ENCODE measurements around the gene IKZF4. TPM values are rescaled to one million over a fixed set of nuclear protein-coding genes. Genes with fewer than 3 reads are reported as not detected.
A peak's percentile ranks its signal among the peaks of the same experiment; 100 is the strongest.
"Not testable (repeated sequence)": the region's sequence is repeated elsewhere in the genome, so short reads cannot be mapped to it uniquely, and the experiment has no call there.

Gene IKZF4
- total RNA-seq, 1 experiment from 2014 or later, result 13.9 TPM

DNA sequence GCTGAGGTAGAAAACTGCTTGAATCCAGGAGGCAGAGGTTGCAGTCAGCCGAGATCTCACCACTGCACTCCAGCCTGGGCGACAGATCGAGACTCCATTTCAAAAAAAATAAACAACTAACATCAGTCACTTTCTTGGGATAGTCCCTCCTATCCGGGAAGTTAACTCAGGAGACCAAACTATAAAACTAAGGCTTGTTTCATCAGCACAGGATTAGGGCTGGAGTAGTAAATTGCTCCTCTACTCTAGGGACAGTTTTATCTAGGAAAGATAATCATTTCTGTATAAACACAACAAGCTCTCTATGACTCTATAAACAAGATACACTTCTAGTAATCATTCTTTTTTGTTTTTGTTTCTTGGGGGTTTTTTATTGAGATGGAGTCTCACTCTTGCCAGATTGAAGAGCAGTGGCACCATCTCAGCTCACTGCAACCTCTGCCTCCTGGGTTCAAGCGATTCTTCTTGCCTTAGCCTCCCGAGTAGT lies 32.6 kb downstream of the IKZF4 start:
- no peak overlapping the region for H3T11ph ChIP-seq (ENCODE audit: low read length)
- H2BK12ac ChIP-seq (ENCODE audit: insufficient read length, low read depth, low read length), result no peak overlapping the region
- no peak overlapping the region for H2BK5ac ChIP-seq (ENCODE audit: insufficient read length, low read length)
- H4K91ac ChIP-seq (ENCODE audit: insufficient read length, low read depth, low read length), result no peak overlapping the region
- no peak overlapping the region for H3K14ac ChIP-seq (ENCODE audit: insufficient read depth, low read length)
- WGBS (ENCODE audit: extremely low coverage, insufficient read length, low lambda C conversion rate), result no CpG with 5 or more reads among the region's 6 CpGs
- no peak overlapping the region for H2BK120ac ChIP-seq (ENCODE audit: low read depth, low read length, poor library complexity, severe bottlenecking)
- no peaks in the 10 kb centered on the region for H3K23me2 ChIP-seq (ENCODE audit: insufficient read length, low read depth, low read length, poor library complexity, severe bottlenecking)
- no peaks in the 10 kb centered on the region for H3K36me3 Mint-ChIP-seq (ENCODE audit: insufficient read depth in 1 of 3, low read depth in 3 of 3)
- H3K56ac ChIP-seq (ENCODE audit: insufficient read length, low read depth, low read length), result no peak overlapping the region
- H3K27me3 ChIP-seq (ENCODE audit: insufficient read depth, low read length), result no peaks in the 10 kb centered on the region
- H3K79me1 ChIP-seq (ENCODE audit: insufficient read depth, low read depth, low read length, poor library complexity, severe bottlenecking), result no peaks in the 10 kb centered on the region
- no peak overlapping the region for H4K8ac ChIP-seq (replicated peaks; ENCODE audit: insufficient read length, low read depth, low read length)
- H3K4me2 ChIP-seq (ENCODE audit: insufficient read depth, insufficient read length, low read length), result no peak overlapping the region
- no peak overlapping the region for H4K5ac ChIP-seq (ENCODE audit: insufficient read length, low read depth, low read length)
- H3K9me3 Mint-ChIP-seq, result no peaks in the 10 kb centered on the region
- no peak overlapping the region for H2AFZ ChIP-seq (ENCODE audit: low read length)
- H3K9ac ChIP-seq (ENCODE audit: extremely low read depth, insufficient read length, low read length), result no peak overlapping the region
- H2BK20ac ChIP-seq (ENCODE audit: low read depth, low read length, poor library complexity, severe bottlenecking), result no peak overlapping the region
- H2AK5ac ChIP-seq (ENCODE audit: insufficient read length, low read length), result no peak overlapping the region
- DNase-seq, result no peak
- no peaks in the 10 kb centered on the region for H3K9me3 ChIP-seq (ENCODE audit: control insufficient read depth, low read depth, low read length)
- no peaks in the 10 kb centered on the region for H3K27me3 Mint-ChIP-seq (ENCODE audit: low read depth)
- no peak overlapping the region for H3K23ac ChIP-seq (ENCODE audit: insufficient read length, low read depth, low read length)
- TF ChIP-seq, protein P1, sequence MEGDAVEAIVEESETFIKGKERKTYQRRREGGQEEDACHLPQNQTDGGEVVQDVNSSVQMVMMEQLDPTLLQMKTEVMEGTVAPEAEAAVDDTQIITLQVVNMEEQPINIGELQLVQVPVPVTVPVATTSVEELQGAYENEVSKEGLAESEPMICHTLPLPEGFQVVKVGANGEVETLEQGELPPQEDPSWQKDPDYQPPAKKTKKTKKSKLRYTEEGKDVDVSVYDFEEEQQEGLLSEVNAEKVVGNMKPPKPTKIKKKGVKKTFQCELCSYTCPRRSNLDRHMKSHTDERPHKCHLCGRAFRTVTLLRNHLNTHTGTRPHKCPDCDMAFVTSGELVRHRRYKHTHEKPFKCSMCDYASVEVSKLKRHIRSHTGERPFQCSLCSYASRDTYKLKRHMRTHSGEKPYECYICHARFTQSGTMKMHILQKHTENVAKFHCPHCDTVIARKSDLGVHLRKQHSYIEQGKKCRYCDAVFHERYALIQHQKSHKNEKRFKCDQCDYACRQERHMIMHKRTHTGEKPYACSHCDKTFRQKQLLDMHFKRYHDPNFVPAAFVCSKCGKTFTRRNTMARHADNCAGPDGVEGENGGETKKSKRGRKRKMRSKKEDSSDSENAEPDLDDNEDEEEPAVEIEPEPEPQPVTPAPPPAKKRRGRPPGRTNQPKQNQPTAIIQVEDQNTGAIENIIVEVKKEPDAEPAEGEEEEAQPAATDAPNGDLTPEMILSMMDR (conservative IDR thresholded peaks at IDR 0.05), result no peak
- H2BK15ac ChIP-seq (ENCODE audit: low read depth, low read length), result no peak overlapping the region
- H3K4me3 Mint-ChIP-seq, result no peak overlapping the region
- no peak overlapping the region for H3K18ac ChIP-seq (ENCODE audit: insufficient read length, low read depth, low read length)
- H3K4me1 ChIP-seq (ENCODE audit: insufficient read depth, low read length), result no peaks in the 10 kb centered on the region
- H3K27ac ChIP-seq (ENCODE audit: insufficient read length, low read depth, low read length), result no peak overlapping the region
- no peak overlapping the region for H3K4ac ChIP-seq (ENCODE audit: low read depth, low read length)
- H3K4me1 Mint-ChIP-seq, result no peaks in the 10 kb centered on the region
- H4K20me1 ChIP-seq (ENCODE audit: control insufficient read depth, insufficient read depth, insufficient read length), result no peaks in the 10 kb centered on the region
- no peaks in the 10 kb centered on the region for H3K79me2 ChIP-seq (ENCODE audit: insufficient read depth, low read length)
- H3K27ac Mint-ChIP-seq, result no peak overlapping the region

DNA sequence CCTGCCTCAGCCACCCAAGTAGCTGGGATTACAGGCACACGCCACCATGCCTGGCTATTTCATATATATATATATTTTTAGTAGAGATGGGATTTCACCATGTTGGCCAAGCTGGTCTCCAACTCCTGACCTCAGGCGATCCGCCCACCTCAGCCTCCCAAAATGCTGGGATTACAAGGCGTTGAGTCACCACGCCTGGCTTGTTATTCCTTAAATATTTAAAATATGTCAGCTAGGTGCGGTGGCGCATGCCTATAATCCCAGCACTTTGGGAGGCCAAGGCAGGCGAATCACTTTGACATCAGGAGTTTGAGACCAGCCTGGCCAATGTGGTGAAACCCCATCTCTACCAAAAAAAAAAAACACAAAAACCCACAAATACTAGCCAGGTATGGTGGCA lies 39.1 kb downstream of the IKZF4 start:
- not testable (repeated sequence) for H3K36me3 Mint-ChIP-seq (ENCODE audit: insufficient read depth in 1 of 3, low read depth in 3 of 3); H3K27me3 ChIP-seq (ENCODE audit: insufficient read depth, low read length); H2BK120ac ChIP-seq (ENCODE audit: low read depth, low read length, poor library complexity, severe bottlenecking); H3K23ac ChIP-seq (ENCODE audit: insufficient read length, low read depth, low read length); H2BK12ac ChIP-seq (ENCODE audit: insufficient read length, low read depth, low read length); H4K5ac ChIP-seq (ENCODE audit: insufficient read length, low read depth, low read length); H4K8ac ChIP-seq (replicated peaks; ENCODE audit: insufficient read length, low read depth, low read length); H3K9me3 ChIP-seq (ENCODE audit: control insufficient read depth, low read depth, low read length); H3K79me1 ChIP-seq (ENCODE audit: insufficient read depth, low read depth, low read length, poor library complexity, severe bottlenecking); H3K27ac ChIP-seq (ENCODE audit: insufficient read length, low read depth, low read length); H3K18ac ChIP-seq (ENCODE audit: insufficient read length, low read depth, low read length); H3K56ac ChIP-seq (ENCODE audit: insufficient read length, low read depth, low read length); H3K4me1 Mint-ChIP-seq; H3K4ac ChIP-seq (ENCODE audit: low read depth, low read length); H3K4me1 ChIP-seq (ENCODE audit: insufficient read depth, low read length); H3K9ac ChIP-seq (ENCODE audit: extremely low read depth, insufficient read length, low read length); H4K20me1 ChIP-seq (ENCODE audit: control insufficient read depth, insufficient read depth, insufficient read length); H3K27ac Mint-ChIP-seq; H3K4me3 Mint-ChIP-seq; H2BK15ac ChIP-seq (ENCODE audit: low read depth, low read length); H3T11ph ChIP-seq (ENCODE audit: low read length); H3K14ac ChIP-seq (ENCODE audit: insufficient read depth, low read length); H3K23me2 ChIP-seq (ENCODE audit: insufficient read length, low read depth, low read length, poor library complexity, severe bottlenecking); H3K4me2 ChIP-seq (ENCODE audit: insufficient read depth, insufficient read length, low read length); H4K91ac ChIP-seq (ENCODE audit: insufficient read length, low read depth, low read length); H2BK20ac ChIP-seq (ENCODE audit: low read depth, low read length, poor library complexity, severe bottlenecking); H3K79me2 ChIP-seq (ENCODE audit: insufficient read depth, low read length); H2BK5ac ChIP-seq (ENCODE audit: insufficient read length, low read length); H3K9me3 Mint-ChIP-seq; H3K27me3 Mint-ChIP-seq (ENCODE audit: low read depth); H2AFZ ChIP-seq (ENCODE audit: low read length); H2AK5ac ChIP-seq (ENCODE audit: insufficient read length, low read length)
- DNase-seq, result peak; percentile 48
- WGBS (ENCODE audit: extremely low coverage, insufficient read length, low lambda C conversion rate), result no CpG with 5 or more reads among the region's 8 CpGs
